ENCODE data around the gene NPAS3. TPM values are rescaled to one million over a fixed set of nuclear protein-coding genes. Genes with fewer than 3 reads are reported as not detected.

The NPAS3 gene
- total and polyA plus RNA-seq, 11 donors = 0.15 to 3.4 (median 0.92) TPM

DNA sequence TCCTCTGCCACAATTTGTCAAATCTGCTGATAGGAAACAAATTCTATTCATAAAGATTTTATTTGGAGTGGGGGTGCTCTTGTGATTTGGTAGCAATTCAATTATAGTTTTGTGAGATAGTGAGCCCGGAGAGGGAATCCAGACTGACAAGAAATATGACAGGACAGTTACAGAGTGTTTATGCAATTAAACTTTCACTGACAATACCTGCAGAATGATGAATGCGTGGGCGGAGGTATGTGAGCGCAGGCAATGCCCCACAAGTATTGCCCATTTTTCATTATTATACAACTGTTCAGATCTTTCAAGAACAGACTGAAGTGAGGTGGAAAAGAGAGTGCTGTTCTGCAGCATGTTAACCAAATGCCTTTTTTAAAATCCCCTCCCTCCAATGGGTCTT lies 753.2 kb downstream of the NPAS3 start:
- Histone ChIP-seq H3K9me3 (no peaks in the 10 kb centered on the region), H3K27ac (no peak overlapping the region), H3K27me3 (no peaks in the 10 kb centered on the region), H3K4me3 (no peak overlapping the region), H3K36me3 (no peaks in the 10 kb centered on the region), H3K4me1 (no peaks in the 10 kb centered on the region)
- intact Hi-C loops (cut with DNase I) = no loop called here
- DNase-seq (no peak), ATAC-seq (no peak)
- TF ChIP-seq, protein P1, sequence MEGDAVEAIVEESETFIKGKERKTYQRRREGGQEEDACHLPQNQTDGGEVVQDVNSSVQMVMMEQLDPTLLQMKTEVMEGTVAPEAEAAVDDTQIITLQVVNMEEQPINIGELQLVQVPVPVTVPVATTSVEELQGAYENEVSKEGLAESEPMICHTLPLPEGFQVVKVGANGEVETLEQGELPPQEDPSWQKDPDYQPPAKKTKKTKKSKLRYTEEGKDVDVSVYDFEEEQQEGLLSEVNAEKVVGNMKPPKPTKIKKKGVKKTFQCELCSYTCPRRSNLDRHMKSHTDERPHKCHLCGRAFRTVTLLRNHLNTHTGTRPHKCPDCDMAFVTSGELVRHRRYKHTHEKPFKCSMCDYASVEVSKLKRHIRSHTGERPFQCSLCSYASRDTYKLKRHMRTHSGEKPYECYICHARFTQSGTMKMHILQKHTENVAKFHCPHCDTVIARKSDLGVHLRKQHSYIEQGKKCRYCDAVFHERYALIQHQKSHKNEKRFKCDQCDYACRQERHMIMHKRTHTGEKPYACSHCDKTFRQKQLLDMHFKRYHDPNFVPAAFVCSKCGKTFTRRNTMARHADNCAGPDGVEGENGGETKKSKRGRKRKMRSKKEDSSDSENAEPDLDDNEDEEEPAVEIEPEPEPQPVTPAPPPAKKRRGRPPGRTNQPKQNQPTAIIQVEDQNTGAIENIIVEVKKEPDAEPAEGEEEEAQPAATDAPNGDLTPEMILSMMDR (IDR thresholded peaks at IDR 0.05) = no peak
- 83 to 89% (median 87%) methylated on average over 4 of the region's 4 CpGs for WGBS, 4 donors

DNA sequence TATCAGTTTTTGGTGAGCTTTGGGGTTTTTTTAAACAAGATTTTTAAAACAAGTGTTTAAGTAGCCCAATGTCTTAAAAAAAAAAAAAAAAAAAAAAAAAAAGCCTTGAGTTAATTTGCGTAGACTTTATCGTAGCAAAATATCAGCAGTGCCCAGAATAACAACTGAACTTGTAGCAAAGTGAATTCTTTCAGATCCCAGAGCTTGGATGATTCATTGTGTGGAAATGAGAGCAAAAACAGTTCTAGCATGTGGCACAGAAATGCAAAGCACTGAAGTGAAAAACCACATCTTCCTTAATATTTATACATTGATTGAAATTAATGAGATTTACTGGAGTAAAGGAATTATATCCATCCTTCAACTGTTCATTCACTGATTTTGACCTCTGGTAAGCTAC lies 754.1 kb downstream of the NPAS3 start:
- 60 to 76% (median 70%) methylated on average over 2 of the region's 2 CpGs for WGBS, 4 donors
- intact Hi-C loops (cut with DNase I) = no loop called here

DNA sequence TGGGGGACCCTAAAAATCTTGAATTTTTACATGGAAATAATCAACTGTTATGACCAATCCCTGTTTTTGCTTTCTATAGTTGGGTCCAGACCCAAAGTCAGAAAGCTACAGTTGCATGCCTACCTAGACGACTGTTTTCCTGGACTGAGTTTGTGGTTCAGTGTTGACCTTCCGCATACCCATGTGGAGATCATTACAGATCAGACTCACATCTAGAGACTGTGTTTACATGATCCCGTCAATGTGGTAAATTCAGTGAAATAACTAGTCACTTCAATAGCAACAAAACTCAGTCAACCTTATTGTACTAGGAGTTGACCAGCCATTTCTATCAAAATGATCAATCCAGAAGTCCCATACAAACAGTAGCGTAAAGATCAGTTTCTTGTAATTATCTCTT lies 754.6 kb downstream of the NPAS3 start:
- TF ChIP-seq, protein P1 (IDR thresholded peaks at IDR 0.05) = no peak
- TF ChIP-seq POLR2A (IDR thresholded peaks at IDR 0.05) = no peak
- no peak overlapping the region for H3K27ac ChIP-seq
- no peaks in the 10 kb centered on the region for H3K9me3 ChIP-seq
- DNase-seq = no peak
- H3K4me3 ChIP-seq = no peak overlapping the region
- intact Hi-C loops (cut with DNase I) = no loop called here
- no peaks in the 10 kb centered on the region for H3K36me3 ChIP-seq
- H3K4me1 ChIP-seq = no peaks in the 10 kb centered on the region
- no peak for ATAC-seq
- WGBS, 4 donors = 89 to 96% (median 91%) methylated on average over 4 of the region's 4 CpGs
- no peaks in the 10 kb centered on the region for H3K27me3 ChIP-seq

More for the DNA sequence above, 754.1 kb downstream of the NPAS3 start:
- H3K36me3 ChIP-seq = no peaks in the 10 kb centered on the region
- DNase-seq (no peak), ATAC-seq (no peak)
- TF ChIP-seq, protein P1 (IDR thresholded peaks at IDR 0.05) = no peak
- TF ChIP-seq POLR2A (IDR thresholded peaks at IDR 0.05) = no peak
- H3K4me1 ChIP-seq = no peaks in the 10 kb centered on the region
- no peaks in the 10 kb centered on the region for H3K9me3 ChIP-seq
- no peak overlapping the region for H3K4me3 ChIP-seq
- H3K27me3 ChIP-seq = no peaks in the 10 kb centered on the region
- H3K27ac ChIP-seq = no peak overlapping the region

DNA sequence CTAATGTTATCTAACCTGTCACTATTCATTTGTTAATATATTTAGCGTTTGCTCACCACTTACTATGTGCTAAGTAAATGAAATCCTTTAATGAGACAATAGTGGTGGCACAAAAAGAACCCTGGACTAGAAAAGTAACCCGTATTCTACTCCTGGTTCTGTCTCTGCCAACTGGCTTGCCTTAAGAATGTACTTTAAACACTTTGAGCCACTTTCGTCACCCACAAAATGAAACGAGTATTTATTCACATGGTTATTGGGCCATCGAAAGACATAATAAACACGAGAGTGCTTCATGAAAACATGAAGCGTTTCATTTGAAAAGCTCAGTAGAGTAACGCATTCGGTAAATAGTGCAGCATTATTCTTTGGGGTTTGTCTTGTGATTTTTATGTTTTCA lies 757.5 kb downstream of the NPAS3 start:
- H3K9me3 ChIP-seq = no peaks in the 10 kb centered on the region
- no peak for DNase-seq
- H3K27ac ChIP-seq = no peak overlapping the region
- intact Hi-C loops (cut with DNase I) = no loop called here
- 85 to 94% (median 93%) methylated on average over 9 of the region's 9 CpGs for WGBS, 4 donors
- H3K27me3 ChIP-seq = no peaks in the 10 kb centered on the region
- H3K4me1 ChIP-seq = no peaks in the 10 kb centered on the region
- H3K36me3 ChIP-seq = no peaks in the 10 kb centered on the region
- ATAC-seq = no peak
- no peak overlapping the region for H3K4me3 ChIP-seq
- TF ChIP-seq POLR2A (IDR thresholded peaks at IDR 0.05) = no peak
- TF ChIP-seq, protein P1 (IDR thresholded peaks at IDR 0.05) = no peak
